A673 (cell line): ENCODE data around the gene DCUN1D4.

ENCODE experiments used
- EZH2 ChIP-seq: fragments of 200-600 bp; sonication (generic); IDR thresholded peaks from 2 replicates; pipeline ENCODE4 v1.6.1; 2017; ENCODE audit warnings: borderline replicate concordance, low read depth, mild to moderate bottlenecking, mixed read lengths, antibody characterized with exemption, low read length; ENCODE audit not compliant: poor library complexity, severe bottlenecking
- TF ChIP-seq, protein P1 (sequence below): fragments of 300-800, 200-600 bp; sonication (generic); conservative IDR thresholded peaks from 2 replicates; pipeline ENCODE4 v1.5.1; 2017; ENCODE audit warnings: low read depth, mild to moderate bottlenecking, antibody characterized with exemption, low read length, moderate library complexity, mixed read lengths

DNA sequence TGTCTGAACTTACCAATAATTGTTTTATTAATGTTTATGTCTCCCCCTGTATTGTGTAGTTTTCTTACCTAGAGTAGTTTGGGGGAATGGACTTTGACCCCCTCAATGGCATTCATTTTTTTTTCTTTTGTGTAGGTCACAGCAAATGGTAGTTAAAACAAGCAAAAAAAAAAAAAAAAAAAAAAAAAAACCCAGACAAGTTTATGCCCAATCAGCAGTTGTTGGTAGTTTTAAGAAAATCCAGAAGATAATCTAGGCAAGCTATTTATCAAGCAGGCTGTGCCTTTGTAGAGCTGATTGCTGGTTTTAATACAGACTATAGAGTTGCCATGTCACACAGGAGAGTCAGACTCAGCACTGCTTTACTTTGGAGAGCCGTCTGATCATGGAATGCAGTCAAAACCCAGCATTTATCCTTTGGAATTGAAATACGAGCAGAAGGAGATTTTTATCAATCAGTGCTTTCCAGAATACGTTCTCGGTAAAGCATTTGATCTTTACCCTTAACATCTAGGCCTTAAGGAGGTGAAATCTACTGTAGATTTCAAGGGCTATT is 16.6 kb downstream of the DCUN1D4 start:
- TF ChIP-seq, protein P1, sequence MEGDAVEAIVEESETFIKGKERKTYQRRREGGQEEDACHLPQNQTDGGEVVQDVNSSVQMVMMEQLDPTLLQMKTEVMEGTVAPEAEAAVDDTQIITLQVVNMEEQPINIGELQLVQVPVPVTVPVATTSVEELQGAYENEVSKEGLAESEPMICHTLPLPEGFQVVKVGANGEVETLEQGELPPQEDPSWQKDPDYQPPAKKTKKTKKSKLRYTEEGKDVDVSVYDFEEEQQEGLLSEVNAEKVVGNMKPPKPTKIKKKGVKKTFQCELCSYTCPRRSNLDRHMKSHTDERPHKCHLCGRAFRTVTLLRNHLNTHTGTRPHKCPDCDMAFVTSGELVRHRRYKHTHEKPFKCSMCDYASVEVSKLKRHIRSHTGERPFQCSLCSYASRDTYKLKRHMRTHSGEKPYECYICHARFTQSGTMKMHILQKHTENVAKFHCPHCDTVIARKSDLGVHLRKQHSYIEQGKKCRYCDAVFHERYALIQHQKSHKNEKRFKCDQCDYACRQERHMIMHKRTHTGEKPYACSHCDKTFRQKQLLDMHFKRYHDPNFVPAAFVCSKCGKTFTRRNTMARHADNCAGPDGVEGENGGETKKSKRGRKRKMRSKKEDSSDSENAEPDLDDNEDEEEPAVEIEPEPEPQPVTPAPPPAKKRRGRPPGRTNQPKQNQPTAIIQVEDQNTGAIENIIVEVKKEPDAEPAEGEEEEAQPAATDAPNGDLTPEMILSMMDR: no peak
- no peak for TF ChIP-seq EZH2
